Measurements from ENCODE around the gene EBLN1. TPM values are rescaled to one million over a fixed set of nuclear protein-coding genes. Genes with fewer than 3 reads are reported as not detected.

The EBLN1 gene
- total RNA-seq, 1 donor from 2014 or later: not detected

DNA sequence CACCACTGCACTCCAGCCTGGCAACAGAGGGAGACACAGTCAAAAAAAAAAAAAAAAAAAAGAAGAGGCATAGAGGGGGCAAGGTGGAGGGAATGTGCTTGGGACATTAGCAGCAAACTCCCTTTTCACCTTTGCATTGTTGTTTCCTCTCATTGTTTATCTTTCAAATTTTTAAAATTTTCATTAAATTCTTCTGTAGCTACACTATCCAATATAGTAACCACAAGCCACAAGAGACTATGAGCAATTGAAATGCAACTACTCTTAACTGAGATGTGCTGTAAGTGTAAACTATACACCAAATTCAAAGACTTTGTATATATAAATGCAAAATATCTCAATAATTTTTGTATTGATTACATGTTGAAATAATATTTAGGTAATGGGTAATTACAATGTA, 43.4 kb downstream of the EBLN1 start:
- Mint-ChIP-seq H3K27me3 (ENCODE audit: low read depth) (no peaks in the 10 kb centered on the region), H3K36me3 (no peaks in the 10 kb centered on the region), H3K27ac (no peak overlapping the region), H3K9me3 (peaks cover 7% of the 10 kb centered on the region), H3K4me3 (no peak overlapping the region), H3K4me1 (peaks cover 3% of the 10 kb centered on the region)
- TF ChIP-seq, protein P1, sequence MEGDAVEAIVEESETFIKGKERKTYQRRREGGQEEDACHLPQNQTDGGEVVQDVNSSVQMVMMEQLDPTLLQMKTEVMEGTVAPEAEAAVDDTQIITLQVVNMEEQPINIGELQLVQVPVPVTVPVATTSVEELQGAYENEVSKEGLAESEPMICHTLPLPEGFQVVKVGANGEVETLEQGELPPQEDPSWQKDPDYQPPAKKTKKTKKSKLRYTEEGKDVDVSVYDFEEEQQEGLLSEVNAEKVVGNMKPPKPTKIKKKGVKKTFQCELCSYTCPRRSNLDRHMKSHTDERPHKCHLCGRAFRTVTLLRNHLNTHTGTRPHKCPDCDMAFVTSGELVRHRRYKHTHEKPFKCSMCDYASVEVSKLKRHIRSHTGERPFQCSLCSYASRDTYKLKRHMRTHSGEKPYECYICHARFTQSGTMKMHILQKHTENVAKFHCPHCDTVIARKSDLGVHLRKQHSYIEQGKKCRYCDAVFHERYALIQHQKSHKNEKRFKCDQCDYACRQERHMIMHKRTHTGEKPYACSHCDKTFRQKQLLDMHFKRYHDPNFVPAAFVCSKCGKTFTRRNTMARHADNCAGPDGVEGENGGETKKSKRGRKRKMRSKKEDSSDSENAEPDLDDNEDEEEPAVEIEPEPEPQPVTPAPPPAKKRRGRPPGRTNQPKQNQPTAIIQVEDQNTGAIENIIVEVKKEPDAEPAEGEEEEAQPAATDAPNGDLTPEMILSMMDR (IDR thresholded peaks at IDR 0.05; ENCODE audit: unreplicated experiment): no peak
- DNase-seq (ENCODE audit: low spot score in 2 of 2, unreplicated experiment in 2 of 2): no peak

DNA sequence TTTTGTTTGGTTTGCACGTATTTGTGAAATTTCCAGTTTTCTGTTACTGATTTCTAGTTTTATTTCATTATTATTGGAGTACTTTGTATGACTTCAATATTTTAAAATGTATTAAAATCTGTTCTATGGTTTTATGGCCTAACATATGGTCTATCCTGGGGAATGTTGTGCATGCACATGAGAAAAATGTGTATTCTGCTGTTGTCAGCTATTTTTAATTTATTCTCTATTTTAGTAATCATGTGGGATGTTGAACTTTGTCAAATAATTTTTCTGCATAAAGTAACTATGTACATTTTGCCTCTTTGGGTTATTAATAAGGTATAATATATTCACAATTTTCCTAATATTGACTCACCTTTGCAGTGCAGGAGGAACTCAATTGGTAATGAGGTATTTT, 46.7 kb downstream of the EBLN1 start:
- DNase-seq (ENCODE audit: low spot score in 2 of 2, unreplicated experiment in 2 of 2): no peak
- Mint-ChIP-seq H3K4me3 (no peak overlapping the region), H3K4me1 (peaks cover 3% of the 10 kb centered on the region), H3K9me3 (peaks cover 12% of the 10 kb centered on the region), H3K27ac (no peak overlapping the region), H3K27me3 (ENCODE audit: low read depth) (no peaks in the 10 kb centered on the region), H3K36me3 (no peaks in the 10 kb centered on the region)
- TF ChIP-seq, protein P1 (IDR thresholded peaks at IDR 0.05; ENCODE audit: unreplicated experiment): no peak

DNA sequence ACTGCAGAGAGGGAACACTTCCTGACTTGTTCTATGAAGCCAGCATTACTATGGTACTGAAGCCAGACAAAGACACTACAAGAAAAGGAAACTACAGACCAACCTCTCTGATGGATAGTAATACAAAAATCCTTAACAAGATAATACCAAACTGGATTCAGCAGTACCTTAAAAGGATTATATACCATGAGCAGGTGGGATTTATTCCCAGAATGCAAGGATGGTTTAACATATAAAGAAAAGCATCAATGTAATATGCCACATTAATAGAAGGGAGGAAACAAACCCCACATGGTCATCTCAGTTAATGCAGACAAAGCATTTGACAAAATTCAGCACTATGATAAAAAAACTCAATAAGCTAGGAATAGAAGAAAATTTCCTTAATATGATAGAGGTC, 47.2 kb downstream of the EBLN1 start:
- Mint-ChIP-seq H3K27ac (no peak overlapping the region), H3K4me3 (no peak overlapping the region), H3K4me1 (peaks cover 3% of the 10 kb centered on the region), H3K36me3 (no peaks in the 10 kb centered on the region), H3K9me3 (peaks cover 12% of the 10 kb centered on the region), H3K27me3 (ENCODE audit: low read depth) (no peaks in the 10 kb centered on the region)
- DNase-seq (ENCODE audit: low spot score in 2 of 2, unreplicated experiment in 2 of 2): no peak
- TF ChIP-seq, protein P1 (IDR thresholded peaks at IDR 0.05; ENCODE audit: unreplicated experiment): no peak

DNA sequence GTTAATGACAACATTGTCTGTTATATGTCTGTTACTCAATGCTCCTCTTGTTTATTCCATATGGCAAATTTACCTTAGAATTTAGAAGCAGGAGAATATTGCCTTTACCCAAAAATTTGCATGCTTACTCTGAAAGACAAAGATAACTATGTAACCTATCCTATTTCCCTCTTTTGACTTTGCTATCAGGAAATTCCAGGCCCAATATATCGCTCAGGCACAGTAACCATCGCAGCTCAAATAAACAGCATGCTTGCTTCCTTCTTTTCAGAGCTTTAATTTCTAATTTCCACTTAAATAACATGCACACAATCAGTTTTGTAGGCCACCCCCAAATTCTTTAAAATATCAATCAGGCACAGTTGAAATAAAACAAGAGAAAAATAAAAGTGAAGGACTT, 57.8 kb downstream of the EBLN1 start:
- Mint-ChIP-seq H3K4me1 (peaks cover 17% of the 10 kb centered on the region), H3K9me3 (peaks cover 11% of the 10 kb centered on the region), H3K36me3 (no peaks in the 10 kb centered on the region), H3K27ac (peak overlapping the region; percentile 6), H3K27me3 (ENCODE audit: low read depth) (peaks cover 2% of the 10 kb centered on the region), H3K4me3 (no peak overlapping the region)
- no peak for DNase-seq (ENCODE audit: low spot score in 2 of 2, unreplicated experiment in 2 of 2)
- TF ChIP-seq, protein P1 (IDR thresholded peaks at IDR 0.05; ENCODE audit: unreplicated experiment): no peak

DNA sequence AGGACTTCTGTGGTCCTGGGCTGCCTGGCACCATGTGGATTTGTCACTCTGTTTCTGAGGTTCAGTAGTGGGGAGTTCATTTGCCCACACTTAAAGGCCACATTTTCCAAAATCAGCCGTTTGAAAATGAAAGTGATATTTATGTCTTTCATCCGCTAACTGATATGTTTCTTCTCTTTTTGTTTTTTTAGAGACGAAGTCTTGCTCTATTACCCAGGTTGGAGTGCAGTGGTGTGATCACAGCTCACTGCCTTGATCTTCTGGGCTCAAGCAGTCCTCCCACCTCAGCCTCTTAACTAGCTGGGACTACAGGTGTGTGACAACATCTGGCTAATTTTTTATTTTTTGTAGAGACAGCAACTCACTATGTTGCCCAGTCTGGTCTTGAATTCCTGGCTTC, 58.6 kb downstream of the EBLN1 start:
- peaks cover 17% of the 10 kb centered on the region for H3K4me1 Mint-ChIP-seq
- no peak for DNase-seq (ENCODE audit: low spot score in 2 of 2, unreplicated experiment in 2 of 2)
- no peak overlapping the region for H3K4me3 Mint-ChIP-seq
- peaks cover 2% of the 10 kb centered on the region for H3K27me3 Mint-ChIP-seq (ENCODE audit: low read depth)
- no peaks in the 10 kb centered on the region for H3K36me3 Mint-ChIP-seq
- H3K27ac Mint-ChIP-seq: no peak overlapping the region
- TF ChIP-seq, protein P1 (IDR thresholded peaks at IDR 0.05; ENCODE audit: unreplicated experiment): no peak
- H3K9me3 Mint-ChIP-seq: peaks cover 11% of the 10 kb centered on the region

Other genes starting within 250 kb of the EBLN1 start
- gene DNAJC1, start 214.3 kb downstream of the EBLN1 start, total RNA-seq: 23.7 to 27.2 TPM (median 26.2 TPM) in 3 replicates
- gene COMMD3, start 98.4 kb upstream of the EBLN1 start, total RNA-seq: 57.3 to 61.3 TPM (median 58.9 TPM) in 3 replicates
- 45.2 to 52.3 TPM (median 52.1 TPM) in 3 replicates for gene BMI1, start 103.1 kb upstream of the EBLN1 start, total RNA-seq
- gene SPAG6, start 127.5 kb upstream of the EBLN1 start, total RNA-seq: 0.16 to 0.45 TPM (median 0.18 TPM) in 3 replicates